GM18517 (cell line): ENCODE results near the gene C1orf21.

Source experiments
- ATAC-seq: cut with Tn5 transposase; IDR thresholded peaks from one replicate; pipeline ENCODE4 v1.9.1; 2021; ENCODE audit warnings: mild to moderate bottlenecking, moderate library complexity; ENCODE audit not compliant: unreplicated experiment

Gene C1orf21

DNA sequence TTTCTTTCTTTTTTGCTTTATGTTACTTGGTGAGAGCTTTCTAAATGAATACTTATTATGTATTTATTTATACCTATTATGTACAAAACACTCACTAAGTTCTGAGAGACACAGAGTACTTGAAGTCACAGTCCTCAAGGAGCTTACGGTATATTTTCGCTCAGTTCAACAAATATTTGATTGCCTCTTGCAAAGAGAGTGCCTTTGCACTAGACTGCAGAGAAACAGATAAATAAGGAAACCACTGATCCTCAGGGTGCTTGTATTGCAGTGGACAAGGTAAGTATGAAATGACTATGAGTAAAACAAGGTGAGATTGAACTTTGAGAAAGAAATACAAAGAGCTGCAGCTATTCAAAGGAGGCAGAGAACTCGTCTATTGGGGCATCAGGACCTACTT lies 123.3 kb downstream of the C1orf21 start:
- ATAC-seq = no peak

DNA sequence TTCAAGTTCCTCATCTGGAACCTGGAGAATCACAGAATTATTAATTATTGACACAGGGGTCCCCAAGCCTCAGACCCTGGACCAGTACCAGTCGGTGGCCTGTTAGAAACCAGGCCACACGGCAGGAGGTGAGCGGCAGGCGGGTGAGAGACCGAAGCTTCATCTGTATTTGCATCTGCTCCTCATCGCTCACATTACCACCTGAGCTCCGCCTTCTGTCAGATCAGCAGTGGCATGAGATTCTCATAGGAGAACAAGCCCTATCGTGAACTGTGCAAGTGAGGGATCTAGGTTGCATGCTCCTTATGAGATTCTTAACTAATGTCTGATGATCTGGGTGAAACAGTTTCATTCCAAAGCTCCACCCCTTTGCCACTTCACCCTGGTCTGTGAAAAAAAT lies 125.9 kb downstream of the C1orf21 start:
- no peak for ATAC-seq

DNA sequence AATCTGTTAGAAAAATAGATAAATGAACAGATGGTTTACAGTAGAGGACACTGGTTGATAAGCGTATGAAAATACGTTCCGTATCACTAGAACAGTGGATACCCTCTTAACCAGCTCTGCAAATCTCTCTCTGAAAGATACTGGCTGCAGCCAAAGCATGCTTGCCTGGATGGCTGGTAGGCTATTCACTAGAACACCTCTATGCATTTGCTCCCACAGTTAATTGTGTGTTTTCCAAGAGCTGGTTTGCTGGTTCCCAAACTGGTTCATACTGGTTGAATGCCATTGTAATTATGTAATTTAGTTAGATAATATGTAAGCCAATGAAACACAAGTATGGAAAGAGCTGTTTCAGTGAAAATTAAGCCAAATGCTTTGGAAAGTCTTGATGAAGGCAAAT lies 126.6 kb downstream of the C1orf21 start:
- ATAC-seq = no peak

DNA sequence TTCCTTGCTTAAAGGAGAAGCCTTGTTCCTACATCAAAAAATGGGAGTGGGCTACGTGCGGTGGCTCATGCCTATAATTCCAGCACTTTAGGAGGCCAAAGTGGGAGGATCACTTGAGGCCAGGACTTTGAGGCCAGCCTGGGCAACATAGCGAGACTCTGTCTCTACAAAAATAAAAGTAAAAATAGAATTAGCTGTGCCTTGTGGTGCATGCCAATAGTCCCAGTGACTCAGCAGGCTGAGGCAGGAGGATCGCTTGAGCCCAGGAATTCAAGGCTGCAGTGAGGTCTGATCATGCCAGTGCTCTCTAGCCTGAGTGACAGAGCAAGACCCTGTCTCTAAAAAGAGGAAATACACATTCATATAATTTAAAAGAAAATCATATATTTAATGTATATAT lies 127.1 kb downstream of the C1orf21 start:
- no peak for ATAC-seq

DNA sequence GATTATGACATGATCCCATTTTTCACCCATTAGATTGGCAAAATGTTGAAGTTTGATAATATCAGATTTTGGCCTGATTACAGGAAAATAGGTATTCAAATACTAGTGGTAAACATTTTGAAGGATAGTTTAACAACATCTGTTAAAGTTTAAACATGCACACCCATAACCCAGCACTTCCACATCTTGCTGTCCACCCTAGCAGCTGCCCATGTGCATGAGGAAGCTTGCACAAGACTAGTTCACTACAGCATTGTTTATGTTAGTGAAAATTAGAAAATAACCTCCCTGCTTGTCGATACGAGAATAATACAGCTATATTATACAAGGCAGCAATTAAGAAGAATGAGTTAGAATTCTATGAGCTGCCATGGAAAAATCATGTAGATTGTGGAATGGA lies 127.6 kb downstream of the C1orf21 start:
- ATAC-seq = no peak

DNA sequence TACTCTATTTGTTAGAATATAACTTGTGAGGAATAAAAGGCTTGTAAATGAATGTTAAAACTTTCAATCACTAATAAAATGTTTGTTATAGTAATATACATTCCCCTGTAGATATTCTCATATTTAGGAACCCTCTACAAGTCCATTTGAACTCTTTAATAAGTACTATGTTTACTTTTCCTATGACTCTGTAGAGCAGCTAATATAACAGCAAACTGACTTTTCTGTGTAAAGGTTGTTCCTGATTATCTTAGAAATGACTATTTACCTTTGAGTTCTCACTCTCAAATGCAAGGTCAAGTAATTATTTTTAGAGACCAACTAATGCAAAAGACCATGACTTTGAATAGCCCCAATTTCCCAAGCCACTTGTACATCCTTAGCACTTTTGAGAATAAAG lies 130.3 kb downstream of the C1orf21 start:
- no peak for ATAC-seq

DNA sequence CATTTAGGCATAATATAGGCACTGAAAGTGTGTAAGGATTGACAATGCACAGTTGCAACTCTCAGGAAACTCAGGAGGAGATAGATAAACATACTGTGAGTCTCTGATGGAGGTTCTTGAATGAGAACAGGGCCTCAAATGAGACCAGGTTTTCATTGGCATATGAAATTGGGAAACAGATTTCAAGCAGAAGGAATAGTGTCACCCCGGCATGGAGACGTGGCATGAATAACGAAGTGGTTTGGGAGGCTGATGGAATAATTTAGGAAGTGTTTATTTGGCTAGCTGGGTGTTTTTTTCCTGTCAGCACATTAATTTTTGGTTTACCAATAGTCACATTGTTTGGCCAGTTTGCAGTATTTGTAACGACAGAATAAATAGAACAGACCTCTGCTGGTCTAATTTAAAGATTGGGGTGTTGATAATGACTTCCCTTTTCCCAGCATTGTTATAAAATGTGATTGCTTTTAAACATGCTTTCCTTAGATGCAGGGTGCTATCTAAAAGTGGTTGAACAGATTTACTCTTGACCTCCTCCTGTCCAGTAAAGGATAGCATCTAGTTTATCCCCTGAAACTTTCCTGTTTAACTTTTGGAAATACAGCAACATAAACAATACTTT lies 132.0 kb downstream of the C1orf21 start:
- ATAC-seq = no peak

DNA sequence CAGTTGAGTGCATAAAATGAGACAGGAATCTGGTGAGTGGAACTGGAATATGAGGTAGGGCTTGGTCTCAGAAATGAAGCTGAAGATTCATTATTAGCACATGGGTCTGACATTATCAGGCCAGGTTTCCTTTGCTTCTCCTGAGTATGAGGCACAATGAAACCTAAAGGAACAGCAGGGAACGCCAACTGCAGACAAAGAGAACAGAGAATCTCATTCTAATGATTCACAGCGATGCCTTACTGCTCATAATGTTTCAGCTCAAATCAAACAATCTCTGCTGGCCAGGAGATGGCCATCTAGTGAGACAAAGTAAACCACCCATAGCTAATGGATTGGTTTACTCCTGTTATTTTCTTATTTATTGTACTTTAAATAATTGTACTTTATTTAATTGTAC lies 133.5 kb downstream of the C1orf21 start:
- no peak for ATAC-seq

DNA sequence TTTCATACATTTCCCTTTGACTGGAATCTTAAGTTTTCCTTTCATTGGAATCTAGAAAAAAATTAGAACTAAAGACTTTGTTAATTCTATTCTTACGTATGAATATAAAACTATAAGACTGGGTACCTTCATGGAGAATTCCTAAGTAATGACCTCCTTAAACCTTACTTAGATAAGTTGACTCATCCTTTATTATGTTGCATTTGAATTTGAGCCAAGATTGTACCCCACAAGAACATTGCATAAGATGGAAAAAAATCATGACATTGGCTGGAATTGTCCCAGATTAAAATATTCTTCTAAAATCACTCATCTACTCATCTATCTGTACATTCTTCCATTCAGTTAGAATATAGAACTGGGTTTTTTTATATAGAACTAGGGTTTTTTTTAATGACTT lies 137.4 kb downstream of the C1orf21 start:
- no peak for ATAC-seq

DNA sequence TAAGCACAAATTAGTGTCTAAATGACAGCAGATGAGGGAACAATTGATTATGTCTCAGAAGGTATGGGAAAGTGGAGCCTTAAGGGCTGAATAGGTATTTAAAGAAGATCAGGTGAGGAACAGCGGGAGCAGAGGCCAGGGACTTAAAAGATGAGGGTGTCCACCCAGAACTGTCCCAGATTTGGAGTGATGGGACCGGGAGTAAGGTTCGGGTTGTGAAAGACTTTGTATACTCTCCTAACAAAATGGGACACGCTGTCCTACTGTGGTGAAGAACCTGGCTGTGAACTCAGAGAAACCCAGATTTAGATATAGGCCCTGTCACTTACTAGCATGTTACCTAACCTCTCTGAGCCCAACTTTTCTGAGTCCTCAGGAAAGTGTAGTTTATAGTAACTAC lies 140.6 kb downstream of the C1orf21 start:
- ATAC-seq = no peak

DNA sequence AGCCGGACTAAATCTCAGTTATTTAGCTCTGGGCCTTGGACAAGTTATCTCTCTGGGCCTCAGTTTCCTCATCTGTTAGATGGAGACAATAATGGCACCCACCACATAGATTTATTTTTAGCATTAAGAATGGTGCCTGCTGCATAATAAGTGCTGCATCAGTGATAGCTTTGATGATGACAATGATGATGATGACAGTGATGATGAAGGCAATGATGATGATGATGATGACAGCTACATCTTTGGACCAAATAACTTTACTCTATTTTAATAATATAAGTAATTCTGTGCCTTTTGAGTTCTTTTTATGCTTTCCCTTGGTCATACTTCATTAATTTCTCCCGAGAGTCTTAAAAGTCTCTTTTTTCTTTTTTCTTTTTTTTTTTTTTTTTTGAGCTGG lies 143.4 kb downstream of the C1orf21 start:
- no peak for ATAC-seq

DNA sequence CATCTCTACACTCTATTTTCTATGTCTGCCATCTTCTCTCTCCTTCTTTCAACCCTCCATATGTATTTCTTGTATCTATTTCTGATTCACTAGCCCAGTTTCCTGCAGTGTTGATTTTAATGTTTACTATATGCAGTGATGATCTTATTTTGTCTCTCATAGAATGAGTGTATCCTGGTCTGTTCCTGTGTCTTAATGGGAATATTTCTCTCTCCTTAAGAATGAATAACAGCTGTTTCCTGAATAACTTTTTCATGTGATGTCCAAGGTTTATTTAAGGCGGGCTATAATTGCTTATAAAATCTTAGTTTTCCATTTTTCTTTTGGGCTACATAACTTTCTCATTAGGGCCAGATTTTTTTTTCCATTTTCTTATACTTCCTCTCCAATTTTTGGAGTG lies 144.5 kb downstream of the C1orf21 start:
- ATAC-seq = no peak

DNA sequence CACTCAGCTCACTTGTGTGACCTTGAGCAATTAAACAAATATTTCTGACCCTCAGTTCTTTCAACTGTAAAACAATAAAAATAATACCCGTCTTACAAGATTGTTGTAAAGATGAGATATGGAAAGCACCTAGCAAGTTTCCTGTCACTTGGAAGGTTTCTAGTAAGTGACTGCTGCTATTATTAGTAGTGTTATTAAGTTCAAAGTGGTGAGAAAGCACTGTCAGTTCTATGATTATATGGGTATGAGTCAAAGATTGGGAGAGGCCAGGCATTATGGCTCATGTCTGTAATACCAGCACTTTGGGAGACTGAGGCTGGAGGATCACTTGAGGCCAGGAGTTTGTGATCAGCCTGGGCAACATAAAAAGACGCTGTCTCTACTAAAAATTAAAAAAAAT lies 145.4 kb downstream of the C1orf21 start:
- no peak for ATAC-seq

DNA sequence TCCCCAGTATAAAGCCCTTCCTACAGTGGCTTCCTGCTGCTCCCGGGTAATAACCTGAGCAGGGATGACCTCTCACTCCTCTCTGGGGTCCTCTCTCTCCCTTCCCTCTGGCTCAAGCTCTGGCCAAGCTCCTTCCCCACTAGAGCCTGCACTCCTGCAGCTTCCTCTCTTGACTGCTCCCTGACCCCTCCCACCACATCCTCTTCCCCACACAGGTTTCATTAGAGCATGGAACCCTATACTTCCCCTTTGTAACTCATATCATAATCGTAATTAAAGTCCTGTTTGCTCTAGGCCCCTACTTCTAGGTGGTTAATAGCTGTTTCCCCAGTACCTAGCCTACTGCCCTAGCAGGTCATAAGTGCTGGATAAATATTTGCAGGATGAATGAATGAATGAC lies 146.2 kb downstream of the C1orf21 start:
- ATAC-seq = no peak

DNA sequence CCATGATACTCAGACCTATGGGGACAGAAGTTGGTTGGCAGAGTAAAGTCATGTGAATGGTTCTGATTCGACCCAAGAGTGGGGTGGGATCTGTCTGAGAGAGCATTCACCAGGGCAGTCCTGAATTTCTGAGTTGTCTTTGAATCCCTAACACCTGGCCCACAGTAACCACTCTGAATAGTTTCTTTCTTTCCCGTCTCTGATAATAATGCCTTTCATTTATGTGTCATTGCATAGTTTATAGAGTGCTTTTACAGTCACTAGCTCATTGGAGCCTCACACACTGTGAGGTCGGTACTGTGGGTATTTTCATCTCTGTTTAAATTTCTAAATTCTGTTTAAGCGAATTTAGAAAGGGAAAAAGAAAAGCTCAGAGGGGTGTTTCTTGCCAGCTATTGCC lies 147.1 kb downstream of the C1orf21 start:
- no peak for ATAC-seq

DNA sequence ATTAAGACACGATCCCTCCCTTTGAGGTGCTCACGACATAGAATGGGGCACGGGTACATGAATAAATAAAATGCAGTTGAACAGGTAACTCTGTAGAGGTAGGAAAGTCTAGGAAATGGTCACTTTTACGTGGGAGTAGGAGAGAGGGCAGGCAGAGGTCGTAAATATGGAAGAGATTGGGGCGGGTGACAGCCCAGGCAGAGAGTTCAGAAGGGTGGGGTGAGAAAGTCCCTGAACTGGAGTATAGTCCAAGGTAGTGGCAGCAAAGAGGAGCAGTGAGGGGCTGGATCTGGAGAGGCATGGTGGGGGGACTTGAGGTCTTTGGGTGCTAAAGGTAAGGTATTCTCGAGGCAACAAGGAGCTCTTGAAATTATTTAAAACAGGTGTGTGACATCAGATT lies 147.9 kb downstream of the C1orf21 start:
- ATAC-seq = no peak

DNA sequence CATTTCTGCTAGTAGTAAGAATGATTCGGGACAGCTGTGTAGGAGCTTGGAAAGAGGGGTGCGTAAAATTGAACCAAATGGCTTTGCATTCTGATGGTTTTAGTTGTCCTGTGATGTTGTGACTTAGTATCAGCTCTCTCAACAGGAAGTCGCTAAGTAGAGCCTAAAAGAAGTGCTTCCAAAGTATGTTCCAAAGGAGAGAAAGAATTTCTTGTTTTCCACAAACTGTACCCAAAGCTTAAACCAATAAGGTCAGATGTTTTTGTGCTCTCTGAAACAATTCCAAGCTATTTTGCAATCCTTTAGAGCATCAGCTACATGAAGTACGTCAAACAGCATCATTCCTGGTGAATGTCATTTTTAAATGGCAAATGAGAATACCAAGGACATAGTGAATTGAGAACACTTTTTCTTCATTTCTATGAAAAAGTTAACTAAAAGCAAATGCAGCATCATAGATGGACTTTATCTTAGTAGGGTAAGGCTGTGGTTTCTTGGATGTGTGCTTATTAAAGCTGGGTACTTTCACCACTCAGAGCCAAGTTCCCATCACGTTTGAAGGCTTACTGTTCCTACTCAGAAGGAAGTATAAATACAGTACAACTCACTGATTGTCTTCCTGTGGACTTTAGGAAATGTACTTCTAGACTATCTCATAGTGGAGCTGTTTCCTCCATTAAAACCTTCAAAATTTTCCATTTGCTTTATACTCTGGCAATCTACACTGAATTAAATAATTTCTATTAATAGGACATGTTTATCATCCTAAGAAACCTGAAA lies 148.6 kb downstream of the C1orf21 start:
- ATAC-seq = no peak

DNA sequence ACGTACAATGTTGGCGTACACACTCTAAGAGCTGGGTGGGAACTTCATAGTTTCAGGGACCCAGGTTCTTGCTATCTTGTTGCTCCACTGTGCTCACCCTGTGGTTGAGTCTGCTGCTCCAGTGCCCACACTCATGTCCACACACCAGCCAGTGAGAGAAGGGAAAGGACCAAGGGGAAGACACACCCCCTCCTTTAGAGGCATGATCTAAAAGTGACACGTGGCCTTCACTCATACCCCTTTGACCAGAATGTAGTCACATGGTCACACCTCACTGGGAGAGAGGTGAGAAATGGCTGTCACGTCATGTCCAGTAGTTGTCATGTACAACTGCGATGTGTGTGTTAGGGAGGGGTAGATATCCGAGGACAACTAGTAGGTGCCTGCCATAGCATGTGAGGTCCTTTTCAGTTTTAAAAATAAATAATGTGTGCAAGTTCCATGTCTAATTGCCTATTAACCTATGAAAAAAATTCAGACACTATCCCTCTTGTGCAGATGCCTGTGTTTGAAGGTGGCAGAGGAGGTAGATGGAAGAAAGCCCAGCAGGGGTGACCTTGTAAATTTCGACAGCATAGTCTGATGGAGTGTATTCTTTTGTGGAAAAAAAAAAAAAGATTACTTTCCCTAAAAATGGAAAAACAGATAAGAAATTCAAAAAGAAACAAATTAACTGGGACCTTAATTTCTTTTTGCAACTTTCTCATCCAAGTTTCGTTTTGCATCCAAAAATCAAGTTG lies 149.6 kb downstream of the C1orf21 start:
- no peak for ATAC-seq

DNA sequence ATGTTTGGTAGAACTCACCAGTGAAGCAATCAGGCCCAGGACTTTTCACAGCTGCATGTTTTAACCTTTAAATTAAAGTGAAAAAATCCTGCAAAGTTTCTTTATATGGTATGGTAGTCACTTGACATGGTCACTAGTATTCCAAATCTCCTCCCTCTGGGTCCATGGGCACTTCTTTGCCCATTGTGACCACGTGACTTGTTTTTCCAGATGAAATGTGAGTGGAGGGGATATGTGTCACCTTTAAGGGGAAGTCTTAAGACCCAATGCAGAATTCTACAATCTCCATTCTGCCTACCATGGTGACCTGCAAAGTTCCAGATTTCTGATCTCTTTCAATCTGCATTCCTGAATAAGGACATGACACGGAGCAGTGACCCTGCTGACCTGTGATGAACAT lies 152.8 kb downstream of the C1orf21 start:
- no peak for ATAC-seq

DNA sequence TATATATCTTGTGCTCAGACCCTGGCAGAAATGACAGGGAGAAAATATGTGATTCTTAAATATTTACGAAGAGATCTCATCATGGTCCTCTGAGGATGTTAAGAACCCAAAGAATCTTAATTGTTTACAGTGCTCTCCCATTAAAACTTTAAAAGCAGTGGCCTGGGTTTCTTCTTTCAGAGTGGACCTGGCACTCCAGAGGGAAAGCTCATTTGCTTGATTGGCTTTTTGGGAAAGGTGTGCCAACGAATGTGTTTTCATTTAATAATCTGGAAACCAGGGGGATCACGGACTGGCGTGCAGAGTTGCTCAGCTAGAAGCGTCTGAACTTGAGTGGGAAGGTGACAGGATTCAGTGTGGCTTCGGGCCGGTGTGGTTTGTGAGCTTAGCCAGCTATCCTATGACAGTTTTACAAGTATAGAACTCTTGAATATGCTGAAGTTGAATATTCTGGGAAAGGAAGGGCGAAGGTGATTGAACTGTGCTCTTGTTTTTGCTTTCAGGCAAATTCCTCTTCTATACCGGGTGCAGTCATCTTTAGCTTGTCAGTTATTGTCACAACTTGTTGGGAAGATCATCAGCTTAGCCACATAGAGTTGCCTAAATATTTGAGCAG lies 154.8 kb downstream of the C1orf21 start:
- no peak for ATAC-seq

DNA sequence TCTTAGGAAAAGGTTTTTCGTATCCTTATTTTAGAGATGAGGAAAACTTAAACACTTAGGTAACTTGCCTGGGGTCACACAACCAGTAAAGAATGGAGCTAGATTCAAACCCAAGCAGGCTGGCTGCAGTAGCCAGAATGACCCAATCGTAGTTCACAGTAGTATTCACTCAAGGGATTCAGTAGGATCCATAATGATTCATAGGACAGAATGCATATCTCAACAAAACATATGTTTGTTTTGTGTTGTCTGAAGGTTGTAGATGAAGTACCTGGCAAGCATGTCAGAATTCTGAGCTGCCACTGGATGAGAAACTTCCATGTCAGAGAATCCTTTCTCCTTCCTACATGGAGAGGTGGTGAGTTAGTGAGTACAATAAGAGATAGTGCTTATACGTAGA lies 155.5 kb downstream of the C1orf21 start:
- ATAC-seq = no peak

DNA sequence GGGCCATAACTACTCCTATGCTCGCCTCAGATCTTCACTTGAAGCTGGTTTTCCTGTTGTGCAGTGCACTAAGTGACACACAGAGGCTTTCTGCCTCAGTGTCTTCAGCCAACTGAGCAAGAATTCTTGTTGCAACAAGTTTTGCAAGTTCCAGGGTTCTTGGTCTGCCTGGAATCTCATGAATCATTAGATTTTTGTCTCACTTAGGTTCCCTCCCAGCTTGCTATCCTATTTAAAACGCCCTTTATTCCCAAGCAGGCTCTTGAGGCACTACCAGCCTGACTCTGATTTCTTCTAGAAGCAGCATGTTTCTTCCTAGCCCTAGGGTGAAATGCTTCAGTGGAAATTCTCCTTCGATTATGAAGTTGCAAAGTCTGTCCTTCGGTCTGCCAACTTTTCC lies 158.8 kb downstream of the C1orf21 start:
- no peak for ATAC-seq
